ENCODE data around the gene TRAK2.

GRCh38 chr2:201408931-201409330 lies 42.3 kb downstream of the TRAK2 start:
- TF ChIP-seq, protein P1, sequence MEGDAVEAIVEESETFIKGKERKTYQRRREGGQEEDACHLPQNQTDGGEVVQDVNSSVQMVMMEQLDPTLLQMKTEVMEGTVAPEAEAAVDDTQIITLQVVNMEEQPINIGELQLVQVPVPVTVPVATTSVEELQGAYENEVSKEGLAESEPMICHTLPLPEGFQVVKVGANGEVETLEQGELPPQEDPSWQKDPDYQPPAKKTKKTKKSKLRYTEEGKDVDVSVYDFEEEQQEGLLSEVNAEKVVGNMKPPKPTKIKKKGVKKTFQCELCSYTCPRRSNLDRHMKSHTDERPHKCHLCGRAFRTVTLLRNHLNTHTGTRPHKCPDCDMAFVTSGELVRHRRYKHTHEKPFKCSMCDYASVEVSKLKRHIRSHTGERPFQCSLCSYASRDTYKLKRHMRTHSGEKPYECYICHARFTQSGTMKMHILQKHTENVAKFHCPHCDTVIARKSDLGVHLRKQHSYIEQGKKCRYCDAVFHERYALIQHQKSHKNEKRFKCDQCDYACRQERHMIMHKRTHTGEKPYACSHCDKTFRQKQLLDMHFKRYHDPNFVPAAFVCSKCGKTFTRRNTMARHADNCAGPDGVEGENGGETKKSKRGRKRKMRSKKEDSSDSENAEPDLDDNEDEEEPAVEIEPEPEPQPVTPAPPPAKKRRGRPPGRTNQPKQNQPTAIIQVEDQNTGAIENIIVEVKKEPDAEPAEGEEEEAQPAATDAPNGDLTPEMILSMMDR (conservative IDR thresholded peaks at IDR 0.05), result no peak
- TF ChIP-seq ZFX (IDR thresholded peaks at IDR 0.05), result no peak

Data from C4-2B (cell line).